Measurements from ENCODE around the gene SBK2. TPM values are rescaled to one million over a fixed set of nuclear protein-coding genes. Genes with fewer than 3 reads are reported as not detected.

Gene SBK2
- total and polyA plus RNA-seq, 2 donors (not counting 3 experiments of a cell fraction or from before 2014, with no cell fraction given), result not detected

- Histone ChIP-seq H3K4me1 (ENCODE audit: control insufficient read depth, extremely low read depth, insufficient read depth, low read length) (peaks cover 33% of the 10 kb centered on the region), H3K27me3 (ENCODE audit: control insufficient read depth in 2 of 2, insufficient read depth in 2 of 2, low read length in 2 of 2) (no peaks in the 10 kb centered on the region), H3K36me3 (ENCODE audit: control insufficient read depth in 2 of 2, extremely low read depth in 1 of 2, insufficient read depth in 2 of 2, low read length in 2 of 2) (no peaks in the 10 kb centered on the region), H3K79me2 (ENCODE audit: control insufficient read depth, insufficient read depth, low read length) (no peaks in the 10 kb centered on the region), H3K27ac (ENCODE audit: insufficient read depth, low read depth, low read length) (no peak overlapping the region), H2AFZ (ENCODE audit: low read depth, low read length) (no peak overlapping the region), H3K9ac (replicated peaks; ENCODE audit: extremely low read depth, insufficient read depth, low read length) (no peak overlapping the region), H3K4me2 (ENCODE audit: insufficient read depth, low read length) (no peak overlapping the region), H3K4me3 (replicated peaks in 1 of 3; ENCODE audit: insufficient read depth in 1 of 3, low read depth in 1 of 3, low read length in 3 of 3) (no peak overlapping the region), H3K9me3 (replicated peaks; ENCODE audit: control insufficient read depth, insufficient read depth, low read length) (no peaks in the 10 kb centered on the region), H3K9me1 (replicated peaks; ENCODE audit: control insufficient read depth, extremely low read depth, insufficient read depth, low read length) (no peaks in the 10 kb centered on the region), H4K20me1 (replicated peaks; ENCODE audit: control insufficient read depth, extremely low read depth, insufficient read depth, low read length) (no peaks in the 10 kb centered on the region)
- DNase-seq (ENCODE audit: low read depth, low spot score), result no peak
- BruUV-seq (replicated peaks), result no TSS peak
- dilution Hi-C loops (cut with MboI; ENCODE audit: extremely low pct_ligation_motif_present, low sequenced_read_pairs), result no loop called here
- CTCF ChIA-PET, result interaction anchor here (1.7 kb wide), 1 partner anchor 87 kb away, joined by 6 read pairs; no protein-coding TSS in a partner anchor
- POLR2A ChIA-PET, result interaction anchor here (0.7 kb wide), 1 partner anchor 34 kb away, joined by 5 read pairs; no protein-coding TSS in a partner anchor
- intact Hi-C loops (cut with micrococcal nuclease), result no loop called here
- no peak for TF ChIP-seq GATA2 (IDR thresholded peaks at IDR 0.05; ENCODE audit: insufficient read depth, insufficient read length, low read depth, low read length)
- no peak for TF ChIP-seq POLR2A (IDR thresholded peaks at IDR 0.05; ENCODE audit: low read depth, low read length)
- no peak for FAIRE-seq
These were observed 9.1 kb upstream of the SBK2 start for GRCh38 chr19:55546011-55546410.

- dilution Hi-C loops (cut with MboI; ENCODE audit: extremely low pct_ligation_motif_present, low sequenced_read_pairs), result no loop called here
- no TSS peak for BruUV-seq (replicated peaks)
These were observed 8.5 kb upstream of the SBK2 start, which contains the start of gene SBK3 for GRCh38 chr19:55545443-55545842. Gene SBK3, minus strand, starts transcription at chr19:55545543. Its CDS starts 0 bp downstream, at chr19:55545543.

More at GRCh38 chr19:55545443-55545842, 8.5 kb upstream of the SBK2 start, which contains the start of gene SBK3:
- DNase-seq (ENCODE audit: low read depth, low spot score) (no peak), FAIRE-seq (no peak)
- Histone ChIP-seq H3K4me2 (ENCODE audit: insufficient read depth, low read length) (no peak within 1 kb of the TSS), H3K4me3 (replicated peaks in 1 of 3; ENCODE audit: insufficient read depth in 1 of 3, low read depth in 1 of 3, low read length in 3 of 3) (no peak within 1 kb of the TSS), H2AFZ (ENCODE audit: low read depth, low read length) (no peak within 1 kb of the TSS), H3K9me3 (replicated peaks; ENCODE audit: control insufficient read depth, insufficient read depth, low read length) (no peaks in the 10 kb centered on the region), H3K79me2 (ENCODE audit: control insufficient read depth, insufficient read depth, low read length) (no peaks in the 10 kb centered on the region), H3K27me3 (ENCODE audit: control insufficient read depth in 2 of 2, insufficient read depth in 2 of 2, low read length in 2 of 2) (no peaks in the 10 kb centered on the region), H3K27ac (ENCODE audit: insufficient read depth, low read depth, low read length) (no peak within 1 kb of the TSS), H3K9ac (replicated peaks; ENCODE audit: extremely low read depth, insufficient read depth, low read length) (no peak within 1 kb of the TSS), H3K36me3 (ENCODE audit: control insufficient read depth in 2 of 2, extremely low read depth in 1 of 2, insufficient read depth in 2 of 2, low read length in 2 of 2) (no peaks in the 10 kb centered on the region), H3K4me1 (ENCODE audit: control insufficient read depth, extremely low read depth, insufficient read depth, low read length) (peaks cover 33% of the 10 kb centered on the region), H4K20me1 (replicated peaks; ENCODE audit: control insufficient read depth, extremely low read depth, insufficient read depth, low read length) (no peaks in the 10 kb centered on the region), H3K9me1 (replicated peaks; ENCODE audit: control insufficient read depth, extremely low read depth, insufficient read depth, low read length) (no peaks in the 10 kb centered on the region)
- POLR2A ChIA-PET, result no interaction called here
- no peak for TF ChIP-seq CTCF (IDR thresholded peaks at IDR 0.05; ENCODE audit: extremely low read depth in 1 of 2, insufficient read depth in 1 of 2, low read depth in 1 of 2, low read length in 2 of 2)
- no peak for TF ChIP-seq POLR2AphosphoS5 (IDR thresholded peaks at IDR 0.05; ENCODE audit: insufficient read depth, low read depth, low read length)
- TF ChIP-seq JUN (IDR thresholded peaks at IDR 0.05; ENCODE audit: borderline replicate concordance, insufficient read depth, insufficient read length, low read depth), result no peak
- no peak for TF ChIP-seq MYC (IDR thresholded peaks at IDR 0.05; ENCODE audit: low read depth, low read length)
- TF ChIP-seq, protein P1, sequence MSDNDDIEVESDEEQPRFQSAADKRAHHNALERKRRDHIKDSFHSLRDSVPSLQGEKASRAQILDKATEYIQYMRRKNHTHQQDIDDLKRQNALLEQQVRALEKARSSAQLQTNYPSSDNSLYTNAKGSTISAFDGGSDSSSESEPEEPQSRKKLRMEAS (IDR thresholded peaks at IDR 0.05; ENCODE audit: insufficient read depth, insufficient read length), result no peak
- intact Hi-C loops (cut with micrococcal nuclease), result no loop called here
- CTCF ChIA-PET, result interaction anchor here (1.2 kb wide), 1 partner anchor 14 kb away, joined by 3 read pairs; no protein-coding TSS in a partner anchor

All from endothelial cell of umbilical vein (primary cell).